Endothelial cell of umbilical vein (primary cell): Measurements from ENCODE around the gene LARP1. TPM values are rescaled to one million over a fixed set of nuclear protein-coding genes. Genes with fewer than 3 reads are reported as not detected.

Experiments
- BruUV-seq: library from RNA; stranded (reverse); fragments of 400-500 nt; replicated peaks from 2 replicates; lab custom pipeline; 2021; lab: Mats Ljungman, UMichigan
- CTCF ChIA-PET: fragments of 300-600, 350-600 bp; sonication (Branson Sonifier 250); formaldehyde crosslinking; loops from one replicate; lab custom pipeline; 2021; ENCODE audit warnings: antibody characterized with exemption, inconsistent platforms; lab: Charles Lee
- POLR2A ChIA-PET: fragments of 300-600, 350-600 bp; sonication (Branson Sonifier 250); formaldehyde crosslinking; loops from one replicate; lab custom pipeline; 2021; ENCODE audit warnings: antibody characterized with exemption, inconsistent platforms; lab: Charles Lee
- DNase-seq: peaks from one replicate; pipeline ENCODE4 v3.0.0-alpha.2; 2011; ENCODE audit warnings: low read depth, low spot score
- FAIRE-seq: peaks from 2 replicates; lab custom pipeline; 2011; peaks lifted over from hg19 to GRCh38; lab: Jason Lieb, UNC
- H2AFZ ChIP-seq: 2 replicates; pipeline ENCODE4 v1.6.0; 2012; ENCODE audit warnings: low read depth, low read length, control low read depth, inconsistent platforms
- H3K27ac ChIP-seq: 2 replicates; pipeline ENCODE4 v1.5.1; 2011; ENCODE audit warnings: low read depth, mild to moderate bottlenecking, control low read depth, low read length, moderate library complexity; ENCODE audit not compliant: insufficient read depth
- H3K27me3 ChIP-seq, 2 experiments: 2 replicates each; pipeline versions ENCODE4 v1.6.0 to v1.6.1; 2011; ENCODE audit warnings: low read length in 2 of 2, mixed read lengths in 1 of 2; ENCODE audit not compliant: control insufficient read depth in 2 of 2, insufficient read depth in 2 of 2
- H3K36me3 ChIP-seq, 2 experiments: 2 replicates in 1 of 2; 3 replicates in 1 of 2; pipeline ENCODE4 v1.5.1; 2011; ENCODE audit warnings: low read length in 2 of 2, mild to moderate bottlenecking in 1 of 2, moderate library complexity in 1 of 2; ENCODE audit not compliant: control insufficient read depth in 2 of 2, insufficient read depth in 2 of 2; ENCODE audit errors: extremely low read depth in 1 of 2
- H3K4me1 ChIP-seq: 3 replicates; pipeline ENCODE4 v1.5.1; 2011; ENCODE audit warnings: mild to moderate bottlenecking, low read length; ENCODE audit not compliant: control insufficient read depth, insufficient read depth; ENCODE audit errors: extremely low read depth
- H3K4me2 ChIP-seq: 2 replicates; pipeline ENCODE4 v1.6.1; 2011; ENCODE audit warnings: low read length, control low read depth, mixed read lengths; ENCODE audit not compliant: insufficient read depth
- H3K4me3 ChIP-seq, 3 experiments: fragments of 200-600 bp in 1 of 3; sonication (generic), shearing (Covaris generic) in 1 of 3; replicated peaks in 1 of 3; 2 replicates each; pipeline ENCODE4 v1.5.1; 2011 to 2016; ENCODE audit warnings: control low read depth in 3 of 3, low read length in 3 of 3, mild to moderate bottlenecking in 2 of 3, inconsistent platforms in 1 of 3, low read depth in 1 of 3, moderate library complexity in 1 of 3; ENCODE audit not compliant: insufficient read depth in 1 of 3
- H3K79me2 ChIP-seq: 2 replicates; pipeline ENCODE4 v1.6.0; 2012; ENCODE audit warnings: low read length, inconsistent platforms; ENCODE audit not compliant: control insufficient read depth, insufficient read depth
- H3K9ac ChIP-seq: replicated peaks from 2 replicates; pipeline ENCODE3; 2011; ENCODE audit warnings: low read length, control low read depth; ENCODE audit not compliant: insufficient read depth; ENCODE audit errors: extremely low read depth
- H3K9me1 ChIP-seq: replicated peaks from 3 replicates; pipeline ENCODE4 v1.6.0; 2011; ENCODE audit warnings: mild to moderate bottlenecking, low read length; ENCODE audit not compliant: control insufficient read depth, insufficient read depth; ENCODE audit errors: extremely low read depth
- H3K9me3 ChIP-seq: replicated peaks from 2 replicates; pipeline ENCODE4 v1.5.1; 2012; ENCODE audit warnings: low read length, inconsistent platforms; ENCODE audit not compliant: control insufficient read depth, insufficient read depth
- H4K20me1 ChIP-seq: replicated peaks from 2 replicates; pipeline ENCODE3; 2011; ENCODE audit warnings: mild to moderate bottlenecking, low read length; ENCODE audit not compliant: control insufficient read depth, insufficient read depth; ENCODE audit errors: extremely low read depth
- EZH2 ChIP-seq: IDR thresholded peaks from 2 replicates; pipeline ENCODE4 v1.6.1; 2012; ENCODE audit warnings: borderline replicate concordance, low read depth, mild to moderate bottlenecking, moderate library complexity, low read length, inconsistent platforms; ENCODE audit not compliant: severe bottlenecking
- FOS ChIP-seq: IDR thresholded peaks from 2 replicates; pipeline ENCODE4 v1.6.1; 2011; ENCODE audit warnings: mild to moderate bottlenecking, low read length, moderate library complexity, borderline replicate concordance; ENCODE audit not compliant: insufficient read depth
- GATA2 ChIP-seq: IDR thresholded peaks from 2 replicates; pipeline ENCODE4 v1.7.0; 2011; ENCODE audit warnings: low read depth, mild to moderate bottlenecking, moderate library complexity, mixed read lengths, low read length; ENCODE audit not compliant: insufficient read length, insufficient read depth
- JUN ChIP-seq: IDR thresholded peaks from 2 replicates; pipeline ENCODE4 v1.6.1; 2011; ENCODE audit warnings: borderline replicate concordance, low read depth; ENCODE audit not compliant: insufficient read length, insufficient read depth
- MYC ChIP-seq: IDR thresholded peaks from one replicate; pipeline ENCODE4 v1.6.1; 2011; ENCODE audit warnings: mild to moderate bottlenecking, low read depth, low read length
- POLR2A ChIP-seq: IDR thresholded peaks from 2 replicates; pipeline ENCODE4 v1.6.1; 2012; ENCODE audit warnings: low read depth, mild to moderate bottlenecking, control low read depth, low read length
- POLR2AphosphoS5 ChIP-seq: IDR thresholded peaks from 2 replicates; pipeline ENCODE4 v1.6.1; 2012; ENCODE audit warnings: low read depth, mild to moderate bottlenecking, control low read depth, low read length, moderate library complexity; ENCODE audit not compliant: insufficient read depth
- dilution Hi-C: fragments of 300-500 bp; cut with MboI; formaldehyde crosslinking; loops from one replicate; pipeline ENCODE4 v1.15.0; 2019; ENCODE audit warnings: low sequenced_read_pairs; ENCODE audit not compliant: extremely low pct_ligation_motif_present
- intact Hi-C: fragments of 100-400 bp; cut with micrococcal nuclease; formaldehyde crosslinking; loops from one replicate; pipeline ENCODE4 v1.10.0; 2022
- polyA plus RNA-seq, 4 experiments: library from polyadenylated mRNA; depleted of rRNA in 3 of 4; stranded (reverse) in 3 of 4; unstranded in 1 of 4; fragments of >200 nt; gene quantifications; 2 replicates each; pipeline versions ENCODE4 v1.2.1 to v1.2.3, GENCODE V29; 2011 to 2012; ENCODE audit warnings: missing spikeins in 1 of 4
- total RNA-seq: library from RNA; stranded (reverse); gene quantifications from 2 replicates; pipeline ENCODE4 v1.2.3, GENCODE V29; 2021
- TF ChIP-seq, protein P1 (sequence below), 2 donors: IDR thresholded peaks; 1 replicate in 1 of 2; 2 replicates in 1 of 2; pipeline ENCODE4 v1.5.1; 2011; ENCODE audit warnings: low read length in 2 of 2, mild to moderate bottlenecking in 2 of 2, moderate library complexity in 2 of 2, control low read depth in 1 of 2, inconsistent platforms in 1 of 2, low read depth in 1 of 2; ENCODE audit not compliant: insufficient read depth in 1 of 2; ENCODE audit errors: extremely low read depth in 1 of 2
- TF ChIP-seq, protein P2 (sequence below): IDR thresholded peaks from 2 replicates; pipeline ENCODE4 v1.6.1; 2011; ENCODE audit not compliant: insufficient read depth, insufficient read length

Gene LARP1
- total and polyA plus RNA-seq, 2 donors (not counting 3 experiments of a cell fraction or from before 2014, with no cell fraction given): 70.4 to 252 TPM

DNA sequence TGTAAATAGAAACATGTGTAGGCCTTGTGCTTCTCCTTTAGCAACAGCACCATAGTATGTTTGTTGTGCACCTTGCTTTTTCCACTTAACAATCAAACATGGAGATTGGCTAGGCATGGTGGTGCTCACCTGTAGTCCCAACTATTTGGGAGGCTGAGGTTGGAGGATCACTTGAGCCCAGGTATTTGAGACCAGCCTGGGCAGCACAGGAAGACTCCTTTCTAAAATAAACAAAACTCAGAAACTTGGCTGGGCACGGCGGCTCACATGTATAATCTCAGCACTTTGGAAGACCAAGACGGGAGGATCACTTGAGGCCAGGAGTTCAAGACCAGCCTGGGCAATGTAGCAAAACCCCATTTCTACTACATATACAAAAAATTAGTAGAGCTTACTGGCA is 96.2 kb downstream of the LARP1 start:
- H3K27ac ChIP-seq: no peak overlapping the region
- intact Hi-C loops (loop anchor here (10.0 kb wide), 2 partner anchors 407 to 567 kb away; partner anchors contain the start of gene SAP30L), dilution Hi-C loops (no loop called here)
- no peaks in the 10 kb centered on the region for H3K36me3 ChIP-seq
- H3K79me2 ChIP-seq: no peaks in the 10 kb centered on the region
- CTCF ChIA-PET: interaction anchor here (1.1 to 1.7 kb wide), 2 partner anchors 11 to 13 kb away, joined by 4 to 9 read pairs; no protein-coding TSS in a partner anchor
- H3K4me2 ChIP-seq: no peak overlapping the region
- TF ChIP-seq MYC: no peak
- TF ChIP-seq, protein P1, sequence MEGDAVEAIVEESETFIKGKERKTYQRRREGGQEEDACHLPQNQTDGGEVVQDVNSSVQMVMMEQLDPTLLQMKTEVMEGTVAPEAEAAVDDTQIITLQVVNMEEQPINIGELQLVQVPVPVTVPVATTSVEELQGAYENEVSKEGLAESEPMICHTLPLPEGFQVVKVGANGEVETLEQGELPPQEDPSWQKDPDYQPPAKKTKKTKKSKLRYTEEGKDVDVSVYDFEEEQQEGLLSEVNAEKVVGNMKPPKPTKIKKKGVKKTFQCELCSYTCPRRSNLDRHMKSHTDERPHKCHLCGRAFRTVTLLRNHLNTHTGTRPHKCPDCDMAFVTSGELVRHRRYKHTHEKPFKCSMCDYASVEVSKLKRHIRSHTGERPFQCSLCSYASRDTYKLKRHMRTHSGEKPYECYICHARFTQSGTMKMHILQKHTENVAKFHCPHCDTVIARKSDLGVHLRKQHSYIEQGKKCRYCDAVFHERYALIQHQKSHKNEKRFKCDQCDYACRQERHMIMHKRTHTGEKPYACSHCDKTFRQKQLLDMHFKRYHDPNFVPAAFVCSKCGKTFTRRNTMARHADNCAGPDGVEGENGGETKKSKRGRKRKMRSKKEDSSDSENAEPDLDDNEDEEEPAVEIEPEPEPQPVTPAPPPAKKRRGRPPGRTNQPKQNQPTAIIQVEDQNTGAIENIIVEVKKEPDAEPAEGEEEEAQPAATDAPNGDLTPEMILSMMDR (IDR thresholded peaks at IDR 0.05; ENCODE audit: extremely low read depth in 1 of 2, insufficient read depth in 1 of 2, low read depth in 1 of 2, low read length in 2 of 2): no peak
- TF ChIP-seq, protein P2, sequence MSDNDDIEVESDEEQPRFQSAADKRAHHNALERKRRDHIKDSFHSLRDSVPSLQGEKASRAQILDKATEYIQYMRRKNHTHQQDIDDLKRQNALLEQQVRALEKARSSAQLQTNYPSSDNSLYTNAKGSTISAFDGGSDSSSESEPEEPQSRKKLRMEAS: no peak
- no peak for TF ChIP-seq EZH2
- no peak for TF ChIP-seq JUN
- no peak for TF ChIP-seq POLR2AphosphoS5
- TF ChIP-seq FOS: no peak
- no peak for TF ChIP-seq POLR2A
- TF ChIP-seq GATA2: no peak
- H3K9ac ChIP-seq: no peak overlapping the region
- no peaks in the 10 kb centered on the region for H3K9me3 ChIP-seq
- H3K4me3 ChIP-seq: no peak overlapping the region
- FAIRE-seq (no peak), DNase-seq (no peak)
- no peaks in the 10 kb centered on the region for H4K20me1 ChIP-seq
- H3K4me1 ChIP-seq: peaks cover 10% of the 10 kb centered on the region
- no peak overlapping the region for H2AFZ ChIP-seq
- H3K27me3 ChIP-seq: no peaks in the 10 kb centered on the region
- no peaks in the 10 kb centered on the region for H3K9me1 ChIP-seq
- POLR2A ChIA-PET: no interaction called here
- BruUV-seq: no TSS peak
